Activated T-cell treated with anti-CD3 and anti-CD28 coated beads, Interleukin-2, amount 50 U/mL, for 24 hours (primary cell): ENCODE measurements around the gene HPSE.
"Not testable (repeated sequence)": the region's sequence is repeated elsewhere in the genome, so short reads cannot be mapped to it uniquely, and the experiment has no call there.

Source experiments
- DNase-seq: peaks from one replicate; pipeline ENCODE4 v3.0.0-alpha.2; 2020
- H3K27ac Mint-ChIP-seq: 2 replicates; pipeline ENCODE4 v1.8.0; 2020; ENCODE audit warnings: mild to moderate bottlenecking, mixed read lengths
- H3K27me3 Mint-ChIP-seq: 2 replicates; pipeline ENCODE4 v1.8.0; 2020; ENCODE audit warnings: mixed read lengths
- H3K36me3 Mint-ChIP-seq: 2 replicates; pipeline ENCODE4 v1.8.0; 2020; ENCODE audit warnings: low read depth, mixed read lengths
- H3K4me1 Mint-ChIP-seq: 2 replicates; pipeline ENCODE4 v1.8.0; 2020; ENCODE audit warnings: low read depth, mixed read lengths
- H3K4me3 Mint-ChIP-seq: 2 replicates; pipeline ENCODE4 v1.8.0; 2020; ENCODE audit warnings: mild to moderate bottlenecking, moderate library complexity, mixed read lengths
- H3K9me3 Mint-ChIP-seq: 2 replicates; pipeline ENCODE4 v1.8.0; 2020; ENCODE audit warnings: mixed read lengths

HPSE gene

GRCh38 chr4:83283181-83283580 lies 51.5 kb downstream of the HPSE start:
- no peak for DNase-seq
- Mint-ChIP-seq H3K27me3 (no peaks in the 10 kb centered on the region), H3K36me3 (peaks cover 19% of the 10 kb centered on the region), H3K4me3 (peak overlapping the region; percentile 91), H3K9me3 (no peaks in the 10 kb centered on the region), H3K27ac (peak overlapping the region; percentile 19), H3K4me1 (peaks cover 45% of the 10 kb centered on the region)

GRCh38 chr4:83282049-83282535 lies 52.6 kb downstream of the HPSE start:
- Mint-ChIP-seq H3K36me3 (peaks cover 29% of the 10 kb centered on the region), H3K4me1 (peaks cover 48% of the 10 kb centered on the region), H3K27ac (no peak overlapping the region), H3K4me3 (peak overlapping the region; percentile 21), H3K27me3 (no peaks in the 10 kb centered on the region), H3K9me3 (no peaks in the 10 kb centered on the region)
- no peak for DNase-seq

GRCh38 chr4:83281307-83281706 lies 53.3 kb downstream of the HPSE start:
- H3K36me3 Mint-ChIP-seq, result peaks cover 35% of the 10 kb centered on the region
- DNase-seq, result no peak
- H3K4me1 Mint-ChIP-seq, result peaks cover 55% of the 10 kb centered on the region
- H3K4me3 Mint-ChIP-seq, result no peak overlapping the region
- no peaks in the 10 kb centered on the region for H3K9me3 Mint-ChIP-seq
- H3K27ac Mint-ChIP-seq, result no peak overlapping the region
- H3K27me3 Mint-ChIP-seq, result no peaks in the 10 kb centered on the region

GRCh38 chr4:83276299-83277040 lies 58.2 kb downstream of the HPSE start:
- Mint-ChIP-seq H3K9me3 (no peaks in the 10 kb centered on the region), H3K4me3 (no peak overlapping the region), H3K4me1 (peaks cover 38% of the 10 kb centered on the region), H3K27ac (peak overlapping the region; percentile 78), H3K27me3 (no peaks in the 10 kb centered on the region), H3K36me3 (peaks cover 62% of the 10 kb centered on the region)
- no peak for DNase-seq

GRCh38 chr4:83273926-83274325 lies 60.7 kb downstream of the HPSE start:
- not testable (repeated sequence) for H3K9me3 Mint-ChIP-seq, H3K27me3 Mint-ChIP-seq, H3K27ac Mint-ChIP-seq, DNase-seq, H3K4me3 Mint-ChIP-seq
- H3K4me1 Mint-ChIP-seq, result peaks cover 28% of the 10 kb centered on the region
- peaks cover 80% of the 10 kb centered on the region for H3K36me3 Mint-ChIP-seq

GRCh38 chr4:83272900-83273299 lies 61.7 kb downstream of the HPSE start:
- Mint-ChIP-seq H3K9me3 (no peaks in the 10 kb centered on the region), H3K4me3 (no peak overlapping the region)

GRCh38 chr4:83269256-83269655 lies 65.4 kb downstream of the HPSE start:
- Mint-ChIP-seq H3K27me3 (no peaks in the 10 kb centered on the region), H3K9me3 (no peaks in the 10 kb centered on the region), H3K4me3 (no peak overlapping the region), H3K4me1 (peaks cover 27% of the 10 kb centered on the region), H3K27ac (no peak overlapping the region), H3K36me3 (peaks cover 71% of the 10 kb centered on the region)
- no peak for DNase-seq

More at GRCh38 chr4:83272900-83273299, 61.7 kb downstream of the HPSE start:
- no peak for DNase-seq
- Mint-ChIP-seq H3K27me3 (no peaks in the 10 kb centered on the region), H3K27ac (peak overlapping the region; percentile 22), H3K36me3 (peaks cover 79% of the 10 kb centered on the region), H3K4me1 (peaks cover 35% of the 10 kb centered on the region)

- Mint-ChIP-seq H3K27me3 (no peaks in the 10 kb centered on the region), H3K4me3 (no peak overlapping the region), H3K9me3 (no peaks in the 10 kb centered on the region), H3K4me1 (peaks cover 27% of the 10 kb centered on the region), H3K27ac (peak overlapping the region; percentile 33), H3K36me3 (peaks cover 74% of the 10 kb centered on the region)
- DNase-seq, result no peak
Measured at GRCh38 chr4:83268491-83268890, 66.2 kb downstream of the HPSE start.

- Mint-ChIP-seq H3K4me1 (peaks cover 21% of the 10 kb centered on the region), H3K27me3 (no peaks in the 10 kb centered on the region), H3K4me3 (no peak overlapping the region), H3K27ac (peak overlapping the region; percentile 33), H3K36me3 (peaks cover 74% of the 10 kb centered on the region), H3K9me3 (no peaks in the 10 kb centered on the region)
- DNase-seq, result no peak
Measured at GRCh38 chr4:83267830-83268475, 66.7 kb downstream of the HPSE start.

GRCh38 chr4:83267121-83267829 lies 67.4 kb downstream of the HPSE start:
- Mint-ChIP-seq H3K9me3 (no peaks in the 10 kb centered on the region), H3K27ac (peak overlapping the region; percentile 20), H3K4me1 (peaks cover 15% of the 10 kb centered on the region), H3K4me3 (no peak overlapping the region), H3K27me3 (no peaks in the 10 kb centered on the region), H3K36me3 (peaks cover 68% of the 10 kb centered on the region)
- DNase-seq, result no peak

GRCh38 chr4:83266689-83267088 lies 68.0 kb downstream of the HPSE start:
- Mint-ChIP-seq H3K4me1 (peaks cover 15% of the 10 kb centered on the region), H3K36me3 (peaks cover 69% of the 10 kb centered on the region), H3K4me3 (no peak overlapping the region), H3K9me3 (no peaks in the 10 kb centered on the region), H3K27ac (no peak overlapping the region), H3K27me3 (no peaks in the 10 kb centered on the region)
- no peak for DNase-seq

GRCh38 chr4:83263106-83263505 lies 71.5 kb downstream of the HPSE start:
- no peaks in the 10 kb centered on the region for H3K27me3 Mint-ChIP-seq
- peaks cover 12% of the 10 kb centered on the region for H3K4me1 Mint-ChIP-seq
- no peaks in the 10 kb centered on the region for H3K9me3 Mint-ChIP-seq
- no peak overlapping the region for H3K27ac Mint-ChIP-seq
- H3K4me3 Mint-ChIP-seq, result no peak overlapping the region
- peaks cover 62% of the 10 kb centered on the region for H3K36me3 Mint-ChIP-seq
- DNase-seq, result no peak

- Mint-ChIP-seq H3K4me1 (peaks cover 9% of the 10 kb centered on the region), H3K27me3 (no peaks in the 10 kb centered on the region), H3K4me3 (no peak overlapping the region), H3K36me3 (peaks cover 62% of the 10 kb centered on the region), H3K27ac (no peak overlapping the region), H3K9me3 (no peaks in the 10 kb centered on the region)
- DNase-seq, result no peak
Measured at GRCh38 chr4:83262682-83263081, 72.0 kb downstream of the HPSE start.

GRCh38 chr4:83261307-83261706 lies 73.3 kb downstream of the HPSE start:
- Mint-ChIP-seq H3K4me3 (no peak overlapping the region), H3K9me3 (no peaks in the 10 kb centered on the region), H3K27me3 (no peaks in the 10 kb centered on the region), H3K4me1 (peaks cover 4% of the 10 kb centered on the region), H3K27ac (no peak overlapping the region), H3K36me3 (peaks cover 54% of the 10 kb centered on the region)
- DNase-seq, result no peak

GRCh38 chr4:83259586-83259985 lies 75.1 kb downstream of the HPSE start:
- Mint-ChIP-seq H3K4me3 (no peak overlapping the region), H3K9me3 (no peaks in the 10 kb centered on the region), H3K27me3 (no peaks in the 10 kb centered on the region), H3K4me1 (peaks cover 2% of the 10 kb centered on the region), H3K27ac (no peak overlapping the region), H3K36me3 (peaks cover 48% of the 10 kb centered on the region)
- no peak for DNase-seq
